ENCODE results near the gene CD96.

CD96 gene

DNA sequence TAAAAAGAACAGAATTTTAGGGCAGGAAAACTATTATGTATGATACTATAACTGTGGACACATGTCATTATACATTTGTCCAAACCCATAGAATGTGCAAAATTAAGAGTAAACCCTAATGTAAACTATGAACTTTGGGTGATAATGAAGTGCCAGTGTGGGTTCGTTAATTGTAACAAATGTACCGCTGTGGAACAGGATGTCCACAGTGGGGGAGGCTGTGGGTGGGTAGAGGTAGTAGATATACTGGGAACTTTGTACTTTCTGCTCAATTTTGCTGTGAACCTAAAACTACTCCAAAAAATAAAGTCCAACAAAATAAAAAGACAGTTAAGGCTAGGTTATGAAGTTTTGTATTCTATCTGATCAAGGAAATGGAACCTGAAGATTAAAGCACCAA is 24.8 kb downstream of the CD96 start:
- H3K27ac ChIP-seq, result no peak overlapping the region
- no peak for TF ChIP-seq ZFX (IDR thresholded peaks at IDR 0.05; ENCODE audit: borderline replicate concordance)
- TF ChIP-seq, protein P1, sequence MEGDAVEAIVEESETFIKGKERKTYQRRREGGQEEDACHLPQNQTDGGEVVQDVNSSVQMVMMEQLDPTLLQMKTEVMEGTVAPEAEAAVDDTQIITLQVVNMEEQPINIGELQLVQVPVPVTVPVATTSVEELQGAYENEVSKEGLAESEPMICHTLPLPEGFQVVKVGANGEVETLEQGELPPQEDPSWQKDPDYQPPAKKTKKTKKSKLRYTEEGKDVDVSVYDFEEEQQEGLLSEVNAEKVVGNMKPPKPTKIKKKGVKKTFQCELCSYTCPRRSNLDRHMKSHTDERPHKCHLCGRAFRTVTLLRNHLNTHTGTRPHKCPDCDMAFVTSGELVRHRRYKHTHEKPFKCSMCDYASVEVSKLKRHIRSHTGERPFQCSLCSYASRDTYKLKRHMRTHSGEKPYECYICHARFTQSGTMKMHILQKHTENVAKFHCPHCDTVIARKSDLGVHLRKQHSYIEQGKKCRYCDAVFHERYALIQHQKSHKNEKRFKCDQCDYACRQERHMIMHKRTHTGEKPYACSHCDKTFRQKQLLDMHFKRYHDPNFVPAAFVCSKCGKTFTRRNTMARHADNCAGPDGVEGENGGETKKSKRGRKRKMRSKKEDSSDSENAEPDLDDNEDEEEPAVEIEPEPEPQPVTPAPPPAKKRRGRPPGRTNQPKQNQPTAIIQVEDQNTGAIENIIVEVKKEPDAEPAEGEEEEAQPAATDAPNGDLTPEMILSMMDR (IDR thresholded peaks at IDR 0.05), result no peak

DNA sequence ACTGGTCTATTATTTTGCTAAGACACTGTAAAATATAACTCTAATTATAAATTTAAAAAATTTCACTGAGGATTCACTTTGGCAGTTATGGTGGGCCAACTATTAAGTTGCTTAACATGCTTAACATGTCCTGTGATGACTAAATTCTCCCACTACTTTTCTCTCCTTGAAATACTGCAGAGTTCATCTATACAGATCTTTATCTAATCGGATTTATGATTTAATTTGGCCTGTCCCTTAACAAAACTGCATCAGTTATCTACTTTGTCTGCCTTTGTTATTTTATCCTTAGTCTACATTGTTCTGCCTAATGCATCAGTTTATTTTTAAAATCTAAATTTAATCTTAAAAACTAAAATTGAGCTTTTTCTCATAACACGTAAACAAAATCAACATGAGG is 26.4 kb downstream of the CD96 start:
- TF ChIP-seq, protein P1 (IDR thresholded peaks at IDR 0.05), result no peak
- TF ChIP-seq ZFX (IDR thresholded peaks at IDR 0.05; ENCODE audit: borderline replicate concordance), result no peak
- no peak overlapping the region for H3K27ac ChIP-seq

DNA sequence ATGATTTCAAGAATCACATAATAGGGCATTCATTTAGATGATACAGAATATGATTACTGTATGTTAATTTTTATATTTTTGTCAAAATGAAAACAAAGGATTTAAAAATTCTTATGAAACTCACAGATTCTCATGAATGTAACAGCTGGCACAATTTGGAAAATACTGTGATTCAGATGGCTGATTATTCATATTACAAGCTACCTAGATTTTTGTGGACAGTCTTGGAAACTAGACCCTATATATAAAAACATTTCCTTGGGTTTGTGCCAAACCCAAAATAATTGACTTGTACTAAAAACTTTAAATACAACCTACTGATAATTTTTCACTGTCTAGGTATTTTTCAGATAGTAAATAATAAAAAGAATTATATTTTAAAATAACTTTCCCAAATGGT is 26.9 kb downstream of the CD96 start:
- no peak overlapping the region for H3K27ac ChIP-seq
- TF ChIP-seq, protein P1 (IDR thresholded peaks at IDR 0.05), result no peak
- no peak for TF ChIP-seq ZFX (IDR thresholded peaks at IDR 0.05; ENCODE audit: borderline replicate concordance)

DNA sequence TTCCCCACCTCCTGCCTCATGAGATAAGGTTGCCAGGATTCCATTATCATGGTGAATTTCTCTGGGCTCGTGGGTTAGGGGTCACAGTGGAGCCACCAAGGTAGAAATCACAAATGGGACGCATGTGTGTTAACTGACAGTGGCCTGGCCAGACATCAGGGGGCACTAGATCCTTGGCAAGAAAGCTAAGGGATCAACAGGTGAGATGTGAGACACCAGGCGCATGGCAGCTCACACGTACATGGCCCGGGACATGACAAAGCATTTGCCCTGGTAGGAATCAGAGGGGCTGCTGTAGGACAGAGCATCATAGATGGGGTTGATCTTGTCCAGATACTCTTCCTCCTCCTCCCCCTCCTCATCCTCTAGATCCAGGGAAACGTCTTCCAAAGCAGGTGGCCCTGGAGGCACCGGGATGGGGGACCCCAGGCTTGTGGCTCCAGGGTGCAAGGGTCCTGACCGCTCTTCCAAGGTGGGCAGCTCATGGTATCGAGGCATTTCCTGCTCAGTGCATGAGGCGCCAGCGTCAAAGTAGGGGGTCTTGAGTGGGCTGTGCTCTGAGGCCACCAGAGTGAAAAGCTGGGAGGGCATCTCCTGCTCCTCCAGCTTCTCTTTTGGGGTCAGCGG is 28.5 kb downstream of the CD96 start:
- TF ChIP-seq, protein P1 (IDR thresholded peaks at IDR 0.05), result no peak
- no peak for TF ChIP-seq ZFX (IDR thresholded peaks at IDR 0.05; ENCODE audit: borderline replicate concordance)

DNA sequence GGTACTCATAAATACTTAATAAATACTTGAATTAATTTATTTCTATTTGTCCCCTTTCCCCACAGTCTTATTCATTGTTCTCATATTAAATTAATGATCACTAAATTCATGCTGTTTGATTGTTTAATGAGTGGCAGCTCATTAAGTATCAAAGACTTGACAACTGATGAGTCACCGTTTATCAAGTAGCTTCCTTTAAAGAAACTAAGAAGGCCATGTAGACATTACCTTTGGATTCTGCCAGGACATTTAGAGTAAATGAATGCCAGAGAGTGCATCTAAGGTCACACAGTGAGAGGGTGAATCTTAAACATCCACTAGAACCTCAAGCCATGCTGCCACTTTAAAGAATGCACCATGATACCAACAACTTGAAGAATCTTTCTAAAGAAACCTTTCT is 29.3 kb downstream of the CD96 start:
- H3K27ac ChIP-seq, result no peak overlapping the region
- TF ChIP-seq ZFX (IDR thresholded peaks at IDR 0.05; ENCODE audit: borderline replicate concordance), result no peak
- TF ChIP-seq, protein P1 (IDR thresholded peaks at IDR 0.05), result no peak

More for the DNA sequence above, 28.5 kb downstream of the CD96 start:
- H3K27ac ChIP-seq, result no peak overlapping the region

DNA sequence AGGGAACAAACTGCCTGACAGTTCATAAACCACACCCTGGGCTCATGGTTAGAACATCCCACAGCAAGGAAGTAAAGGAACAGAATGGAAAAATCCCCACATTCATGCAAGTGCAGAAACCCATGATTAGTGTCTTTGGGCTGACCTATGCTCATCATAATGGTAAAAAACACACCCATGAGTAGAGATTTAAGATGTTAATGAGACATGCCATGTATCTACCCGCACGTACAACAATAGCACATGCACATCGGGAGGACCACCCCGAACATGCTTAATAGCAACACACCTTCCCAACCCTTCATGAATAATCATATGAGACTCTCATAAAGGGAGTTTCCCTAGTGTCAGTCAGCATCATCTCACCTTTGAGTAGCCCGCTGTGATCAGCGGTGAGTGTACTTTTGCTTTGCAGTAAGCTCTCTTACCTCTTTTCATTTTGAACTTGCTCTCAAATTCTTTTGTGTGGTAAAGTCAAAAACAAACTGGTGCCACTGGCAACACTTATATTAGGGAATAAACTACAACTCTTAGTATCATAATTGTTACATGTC is 30.0 kb downstream of the CD96 start:
- H3K27ac ChIP-seq, result no peak overlapping the region
- no peak for TF ChIP-seq ZFX (IDR thresholded peaks at IDR 0.05; ENCODE audit: borderline replicate concordance)
- TF ChIP-seq, protein P1 (IDR thresholded peaks at IDR 0.05), result no peak

DNA sequence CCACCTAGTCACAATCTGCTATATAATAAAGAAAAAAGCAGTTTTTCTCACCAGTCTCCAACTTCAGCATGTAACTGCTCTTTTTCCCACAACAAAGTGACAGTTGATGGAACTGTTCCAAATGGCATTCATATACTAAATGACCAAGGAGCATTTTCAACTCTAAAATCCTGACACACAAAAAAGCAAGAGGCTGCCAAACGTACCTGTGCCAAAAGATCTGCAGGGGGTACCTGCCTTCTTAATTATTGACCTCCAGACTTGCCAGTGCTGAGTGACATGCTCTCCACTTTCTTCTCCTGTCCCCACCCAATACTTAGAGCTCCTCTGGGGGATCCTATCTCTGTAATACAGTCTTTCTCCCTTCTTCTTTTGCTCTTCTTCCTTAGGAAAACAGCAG is 35.1 kb downstream of the CD96 start:
- H3K27ac ChIP-seq, result no peak overlapping the region
- TF ChIP-seq, protein P1 (IDR thresholded peaks at IDR 0.05), result no peak
- no peak for TF ChIP-seq ZFX (IDR thresholded peaks at IDR 0.05; ENCODE audit: borderline replicate concordance)

All from 22Rv1 (cell line).